Parathyroid adenoma (tissue), 2 donors: ENCODE results near the gene TNPO3.

ENCODE experiments used
- H2AFZ ChIP-seq: fragments of 300-600 bp; sonication (generic); one replicate; pipeline ENCODE4 v1.7.0; 2017; ENCODE audit warnings: antibody characterized with exemption, mild to moderate bottlenecking
- H3K27ac ChIP-seq: fragments of 300-600 bp; sonication (generic); one replicate; pipeline ENCODE4 v1.7.0; 2017
- H3K27me3 ChIP-seq: fragments of 300-600 bp; sonication (generic); one replicate; pipeline ENCODE4 v1.7.0; 2017; ENCODE audit warnings: low read length; ENCODE audit not compliant: control insufficient read depth, insufficient read depth
- H3K36me3 ChIP-seq: fragments of 300-600 bp; sonication (generic); one replicate; pipeline ENCODE4 v1.7.0; 2017; ENCODE audit warnings: low read length; ENCODE audit not compliant: control insufficient read depth, insufficient read depth
- H3K4me1 ChIP-seq: fragments of 300-600 bp; sonication (generic); one replicate; pipeline ENCODE4 v1.7.0; 2017; ENCODE audit warnings: control low read depth
- H3K4me2 ChIP-seq: fragments of 300-600 bp; sonication (generic); one replicate; pipeline ENCODE4 v1.7.0; 2017; ENCODE audit warnings: low read length
- H3K4me3 ChIP-seq: fragments of 300-600 bp; sonication (generic); one replicate; pipeline ENCODE4 v1.7.0; 2017; ENCODE audit warnings: low read depth, low read length
- H3K79me2 ChIP-seq: fragments of 300-600 bp; sonication (generic); one replicate; pipeline ENCODE4 v1.7.0; 2017; ENCODE audit warnings: control low read depth
- H3K9ac ChIP-seq: fragments of 300-600 bp; sonication (generic); one replicate; pipeline ENCODE4 v1.7.0; 2017; ENCODE audit warnings: mild to moderate bottlenecking
- H3K9me3 ChIP-seq: fragments of 300-600 bp; sonication (generic); one replicate; pipeline ENCODE4 v1.7.0; 2017; ENCODE audit warnings: low read length; ENCODE audit not compliant: control insufficient read depth
- TF ChIP-seq, protein P1 (sequence below): fragments of 300-600 bp; sonication (generic); IDR thresholded peaks from one replicate; pipeline ENCODE4 v1.7.0; 2017; ENCODE audit warnings: antibody characterized with exemption, mild to moderate bottlenecking
- donor health status: primary hyperparathyroidism.

Gene TNPO3

DNA sequence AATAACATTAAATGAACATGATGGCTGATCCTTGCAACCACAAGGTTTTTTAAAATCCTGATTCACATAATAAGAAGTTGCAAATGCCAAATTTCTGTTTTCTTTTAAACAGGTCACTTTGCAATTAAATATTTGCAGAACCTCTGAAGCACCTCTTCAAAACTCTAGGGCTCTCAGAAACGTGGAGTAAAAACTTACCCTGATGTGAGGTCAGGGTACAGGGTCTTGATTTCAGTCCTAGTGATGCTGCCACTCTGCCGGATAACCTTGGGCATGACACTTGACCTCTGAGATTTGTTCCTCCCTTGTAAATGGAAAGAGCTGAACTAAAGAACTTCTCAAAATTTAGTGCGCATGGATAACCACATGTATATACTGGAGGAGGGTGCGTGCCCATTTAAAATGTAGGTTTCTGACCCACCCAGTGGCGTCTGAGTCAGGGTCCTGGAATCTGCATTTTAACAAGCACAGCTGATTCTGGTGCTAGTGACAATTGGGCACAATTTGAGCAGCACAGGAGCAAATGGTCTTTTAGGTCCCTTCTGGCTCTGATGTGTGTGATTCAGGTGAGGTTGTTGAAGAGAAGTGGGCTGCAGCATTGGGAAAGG, 35.5 kb upstream of the TNPO3 start:
- Histone ChIP-seq H2AFZ (no peak overlapping the region), H3K9me3 (no peaks in the 10 kb centered on the region), H3K4me3 (no peak overlapping the region), H3K4me2 (no peak overlapping the region), H3K79me2 (no peaks in the 10 kb centered on the region), H3K27ac (no peak overlapping the region), H3K27me3 (no peaks in the 10 kb centered on the region), H3K4me1 (no peaks in the 10 kb centered on the region), H3K36me3 (no peaks in the 10 kb centered on the region), H3K9ac (no peak overlapping the region)
- TF ChIP-seq, protein P1, sequence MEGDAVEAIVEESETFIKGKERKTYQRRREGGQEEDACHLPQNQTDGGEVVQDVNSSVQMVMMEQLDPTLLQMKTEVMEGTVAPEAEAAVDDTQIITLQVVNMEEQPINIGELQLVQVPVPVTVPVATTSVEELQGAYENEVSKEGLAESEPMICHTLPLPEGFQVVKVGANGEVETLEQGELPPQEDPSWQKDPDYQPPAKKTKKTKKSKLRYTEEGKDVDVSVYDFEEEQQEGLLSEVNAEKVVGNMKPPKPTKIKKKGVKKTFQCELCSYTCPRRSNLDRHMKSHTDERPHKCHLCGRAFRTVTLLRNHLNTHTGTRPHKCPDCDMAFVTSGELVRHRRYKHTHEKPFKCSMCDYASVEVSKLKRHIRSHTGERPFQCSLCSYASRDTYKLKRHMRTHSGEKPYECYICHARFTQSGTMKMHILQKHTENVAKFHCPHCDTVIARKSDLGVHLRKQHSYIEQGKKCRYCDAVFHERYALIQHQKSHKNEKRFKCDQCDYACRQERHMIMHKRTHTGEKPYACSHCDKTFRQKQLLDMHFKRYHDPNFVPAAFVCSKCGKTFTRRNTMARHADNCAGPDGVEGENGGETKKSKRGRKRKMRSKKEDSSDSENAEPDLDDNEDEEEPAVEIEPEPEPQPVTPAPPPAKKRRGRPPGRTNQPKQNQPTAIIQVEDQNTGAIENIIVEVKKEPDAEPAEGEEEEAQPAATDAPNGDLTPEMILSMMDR, result no peak

GRCh38 chr7:129089521-129090212, 34.8 kb upstream of the TNPO3 start:
- no peak overlapping the region for H3K4me3 ChIP-seq
- H3K4me2 ChIP-seq, result no peak overlapping the region
- no peak overlapping the region for H3K9ac ChIP-seq
- no peaks in the 10 kb centered on the region for H3K79me2 ChIP-seq
- no peaks in the 10 kb centered on the region for H3K27me3 ChIP-seq
- H3K36me3 ChIP-seq, result no peaks in the 10 kb centered on the region
- H3K27ac ChIP-seq, result no peak overlapping the region
- H3K9me3 ChIP-seq, result no peaks in the 10 kb centered on the region
- TF ChIP-seq, protein P1, result no peak
- no peaks in the 10 kb centered on the region for H3K4me1 ChIP-seq
- no peak overlapping the region for H2AFZ ChIP-seq

DNA sequence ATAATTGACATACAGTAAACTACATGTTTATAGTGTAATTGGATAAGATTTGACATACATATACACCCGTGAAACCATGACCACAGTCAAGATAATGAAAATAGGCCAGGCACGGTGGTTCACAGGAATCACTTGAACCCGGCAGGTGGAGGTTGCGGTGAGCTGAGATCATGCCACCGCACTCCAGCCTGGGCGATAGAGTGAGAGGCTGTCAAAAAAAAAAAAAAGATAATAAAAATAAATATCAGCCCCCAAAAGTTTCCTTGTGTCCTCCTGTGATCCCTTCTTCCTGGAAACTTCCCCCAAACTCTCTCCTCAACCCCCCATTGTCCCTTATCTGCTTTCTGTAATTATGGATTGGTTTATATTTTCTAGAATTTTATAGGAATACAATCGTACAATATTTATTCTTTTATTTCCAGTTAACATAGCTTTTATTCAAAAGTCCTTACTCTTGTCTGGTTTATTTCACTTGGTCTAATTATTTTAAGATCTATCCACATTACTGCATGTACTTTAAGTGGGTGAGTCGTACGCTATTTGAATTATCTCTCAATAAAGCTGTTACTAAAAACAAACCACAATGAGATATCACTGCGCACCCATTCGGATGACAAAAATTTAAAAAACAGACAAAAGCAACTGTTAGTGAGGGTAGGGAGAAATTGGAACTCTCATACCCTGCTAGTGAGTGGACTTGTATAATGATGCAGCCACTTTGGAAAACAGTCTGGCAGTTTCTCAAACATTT, 30.1 kb upstream of the TNPO3 start:
- Histone ChIP-seq H3K27me3 (no peaks in the 10 kb centered on the region), H2AFZ (no peak overlapping the region), H3K79me2 (no peaks in the 10 kb centered on the region), H3K4me1 (no peaks in the 10 kb centered on the region), H3K9ac (no peak overlapping the region), H3K9me3 (no peaks in the 10 kb centered on the region), H3K4me2 (no peak overlapping the region), H3K27ac (no peak overlapping the region), H3K4me3 (no peak overlapping the region), H3K36me3 (no peaks in the 10 kb centered on the region)
- TF ChIP-seq, protein P1, result no peak

DNA sequence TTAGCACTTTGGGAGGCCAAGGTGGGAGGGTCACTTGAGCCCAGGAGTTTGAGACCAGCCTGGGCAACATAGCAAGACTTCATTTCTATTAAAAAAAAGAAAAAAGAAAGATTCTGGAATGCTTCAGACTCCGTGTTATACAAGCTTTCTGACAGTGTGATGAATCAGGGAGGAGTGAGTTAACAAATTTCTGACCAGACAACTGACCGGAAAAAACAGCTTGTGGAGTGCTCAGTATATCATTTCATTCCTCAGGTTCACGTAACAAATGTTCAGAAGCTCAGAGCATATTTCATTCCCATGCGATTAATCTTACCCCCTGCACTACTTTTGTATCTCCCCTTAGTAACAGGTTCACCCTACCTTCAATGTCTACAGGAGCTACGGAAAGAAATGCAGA, 28.6 kb upstream of the TNPO3 start:
- Histone ChIP-seq H2AFZ (peak overlapping the region; percentile 16), H3K27me3 (no peaks in the 10 kb centered on the region), H3K4me1 (no peaks in the 10 kb centered on the region), H3K36me3 (no peaks in the 10 kb centered on the region), H3K4me3 (no peak overlapping the region), H3K9me3 (no peaks in the 10 kb centered on the region), H3K27ac (no peak overlapping the region), H3K9ac (no peak overlapping the region), H3K79me2 (no peaks in the 10 kb centered on the region), H3K4me2 (no peak overlapping the region)
- TF ChIP-seq, protein P1, result no peak
